GM15510 (cell line): ENCODE measurements around the gene TEX22.

Source experiments
- POLR2A ChIP-seq: IDR thresholded peaks from 3 replicates; pipeline ENCODE4 v1.6.1; 2011; ENCODE audit warnings: borderline replicate concordance; ENCODE audit not compliant: insufficient read length; ENCODE audit errors: extremely low read depth

TEX22 gene

GRCh38 chr14:105358140-105358846 lies 40.0 kb upstream of the TEX22 start:
- TF ChIP-seq POLR2A = no peak

- no peak for TF ChIP-seq POLR2A
Measured at GRCh38 chr14:105358943-105359342, 39.4 kb upstream of the TEX22 start.

- TF ChIP-seq POLR2A = no peak
Measured at GRCh38 chr14:105363847-105364708, 34.3 kb upstream of the TEX22 start.

- no peak for TF ChIP-seq POLR2A
Measured at GRCh38 chr14:105365101-105365500, 33.2 kb upstream of the TEX22 start.

GRCh38 chr14:105365681-105366080 lies 32.7 kb upstream of the TEX22 start:
- no peak for TF ChIP-seq POLR2A

- no peak for TF ChIP-seq POLR2A
Measured at GRCh38 chr14:105366386-105367074, 31.8 kb upstream of the TEX22 start.

- TF ChIP-seq POLR2A = no peak
Measured at GRCh38 chr14:105367116-105368031, 31.0 kb upstream of the TEX22 start.

GRCh38 chr14:105368032-105368417 lies 30.3 kb upstream of the TEX22 start:
- TF ChIP-seq POLR2A = no peak

GRCh38 chr14:105368426-105368825 lies 29.9 kb upstream of the TEX22 start:
- TF ChIP-seq POLR2A = no peak

- TF ChIP-seq POLR2A = no peak
Measured at GRCh38 chr14:105368910-105369652, 29.3 kb upstream of the TEX22 start.

GRCh38 chr14:105369653-105370040 lies 28.7 kb upstream of the TEX22 start:
- no peak for TF ChIP-seq POLR2A

GRCh38 chr14:105374389-105374788 lies 23.9 kb upstream of the TEX22 start:
- TF ChIP-seq POLR2A = no peak

- no peak for TF ChIP-seq POLR2A
Measured at GRCh38 chr14:105375635-105376057, 22.7 kb upstream of the TEX22 start.
